Activated naive CD8-positive, alpha-beta T cell treated with anti-CD3 and anti-CD28 coated beads, Interleukin-2, amount 10 ng/mL, durations not matched to agents 7 days and 5 days (primary cell): ENCODE measurements around the gene GSTCD. TPM values are rescaled to one million over a fixed set of nuclear protein-coding genes. Genes with fewer than 3 reads are reported as not detected.
A peak's percentile ranks its signal among the peaks of the same experiment; 100 is the strongest.
"Not testable (repeated sequence)": the region's sequence is repeated elsewhere in the genome, so short reads cannot be mapped to it uniquely, and the experiment has no call there.

Experiments used
- ATAC-seq: fragments of 150-1000 bp; cut with Tn5 transposase; one replicate; pipeline ENCODE4 v1.10.0; 2021; ENCODE audit warnings: low read depth, moderate library complexity
- POLR2A ChIA-PET: fragments of 350-600 bp; sonication (Branson Sonifier 250); formaldehyde crosslinking; loops from one replicate; lab custom pipeline; 2021; ENCODE audit warnings: antibody characterized with exemption; lab: Charles Lee
- DNase-seq: peaks from one replicate; pipeline ENCODE4 v3.0.0; 2021
- H3K27ac Mint-ChIP-seq: one replicate; pipeline ENCODE4 v1.8.0; 2022; ENCODE audit warnings: mild to moderate bottlenecking, mixed read lengths
- H3K27me3 Mint-ChIP-seq: one replicate; pipeline ENCODE4 v1.8.0; 2022; ENCODE audit warnings: mild to moderate bottlenecking, moderate library complexity, mixed read lengths
- H3K36me3 Mint-ChIP-seq: one replicate; pipeline ENCODE4 v1.8.0; 2021; ENCODE audit warnings: mild to moderate bottlenecking, mixed read lengths
- H3K4me1 Mint-ChIP-seq: one replicate; pipeline ENCODE4 v1.8.0; 2021; ENCODE audit warnings: mixed read lengths
- H3K4me3 Mint-ChIP-seq: one replicate; pipeline ENCODE4 v1.8.0; 2022; ENCODE audit warnings: mild to moderate bottlenecking, moderate library complexity, mixed read lengths
- H3K9me3 Mint-ChIP-seq: one replicate; pipeline ENCODE4 v1.8.0; 2021; ENCODE audit warnings: mixed read lengths
- total RNA-seq, 2 experiments: library from RNA; stranded (reverse); gene quantifications; one replicate each; pipeline ENCODE4 v1.2.3, GENCODE V29; 2021

The GSTCD gene
- total RNA-seq, 2 experiments from 2014 or later = 10.4 to 11.2 TPM

GRCh38 chr4:105695832-105696231, 12.8 kb upstream of the GSTCD start:
- DNase-seq, ATAC-seq, H3K4me1 Mint-ChIP-seq, POLR2A ChIA-PET, H3K9me3 Mint-ChIP-seq, H3K4me3 Mint-ChIP-seq, H3K27me3 Mint-ChIP-seq, H3K27ac Mint-ChIP-seq: not testable (repeated sequence)
- peaks cover 12% of the 10 kb centered on the region for H3K36me3 Mint-ChIP-seq

- H3K36me3 Mint-ChIP-seq = peaks cover 6% of the 10 kb centered on the region
- no peak for ATAC-seq
Measured at GRCh38 chr4:105698607-105699006, 10.0 kb upstream of the GSTCD start.

GRCh38 chr4:105707782-105708180, 803 bp upstream of the GSTCD start:
- H3K36me3 Mint-ChIP-seq = peaks cover 6% of the 10 kb centered on the region
- H3K9me3 Mint-ChIP-seq = no peaks in the 10 kb centered on the region
- peaks cover 16% of the 10 kb centered on the region for H3K4me1 Mint-ChIP-seq
- H3K4me3 Mint-ChIP-seq = peak overlapping the region; percentile 98
- POLR2A ChIA-PET = interaction anchor here (1.7 kb wide), 1 partner anchor 8 kb away, joined by 5 read pairs; no protein-coding TSS in a partner anchor
- ATAC-seq (no peak), DNase-seq (no peak)
- H3K27me3 Mint-ChIP-seq = no peaks in the 10 kb centered on the region
- peak overlapping the region; percentile 91 for H3K27ac Mint-ChIP-seq

More at GRCh38 chr4:105698607-105699006, 10.0 kb upstream of the GSTCD start:
- Mint-ChIP-seq H3K27ac (no peak overlapping the region), H3K27me3 (no peaks in the 10 kb centered on the region), H3K4me1 (peaks cover 4% of the 10 kb centered on the region), H3K9me3 (no peaks in the 10 kb centered on the region), H3K4me3 (no peak overlapping the region)
- POLR2A ChIA-PET = interaction anchor here (0.7 to 1.9 kb wide), 2 partner anchors 10 to 757 kb away, joined by 3 to 5 read pairs; partner anchors contain the start of genes GSTCD and INTS12
- no peak for DNase-seq

GRCh38 chr4:105709081-105709450, 482 bp downstream of the GSTCD start:
- peak overlapping the region; percentile 98 for H3K4me3 Mint-ChIP-seq
- H3K27ac Mint-ChIP-seq = peak overlapping the region; percentile 87
- DNase-seq = no peak
- POLR2A ChIA-PET = interaction anchor here (1.7 kb wide), 1 partner anchor 9 kb away, joined by 5 read pairs; no protein-coding TSS in a partner anchor
- H3K27me3 Mint-ChIP-seq = no peaks in the 10 kb centered on the region
- ATAC-seq = peak; percentile 27
- H3K9me3 Mint-ChIP-seq = no peaks in the 10 kb centered on the region
- H3K36me3 Mint-ChIP-seq = peaks cover 6% of the 10 kb centered on the region
- peaks cover 17% of the 10 kb centered on the region for H3K4me1 Mint-ChIP-seq

GRCh38 chr4:105710012-105710600, 1.5 kb downstream of the GSTCD start:
- DNase-seq (no peak), ATAC-seq (no peak)
- Mint-ChIP-seq H3K4me1 (peaks cover 18% of the 10 kb centered on the region), H3K27me3 (no peaks in the 10 kb centered on the region), H3K27ac (no peak overlapping the region), H3K9me3 (no peaks in the 10 kb centered on the region), H3K4me3 (peak overlapping the region; percentile 98), H3K36me3 (peaks cover 6% of the 10 kb centered on the region)
- POLR2A ChIA-PET = no interaction called here

- POLR2A ChIA-PET = no interaction called here
- no peak overlapping the region for H3K27ac Mint-ChIP-seq
- H3K4me3 Mint-ChIP-seq = no peak overlapping the region
- peaks cover 4% of the 10 kb centered on the region for H3K36me3 Mint-ChIP-seq
- no peaks in the 10 kb centered on the region for H3K27me3 Mint-ChIP-seq
- DNase-seq = no peak
- peaks cover 16% of the 10 kb centered on the region for H3K4me1 Mint-ChIP-seq
- no peaks in the 10 kb centered on the region for H3K9me3 Mint-ChIP-seq
- no peak for ATAC-seq
Measured at GRCh38 chr4:105710678-105711077, 2.1 kb downstream of the GSTCD start.

- H3K9me3 Mint-ChIP-seq = no peaks in the 10 kb centered on the region
- no peak overlapping the region for H3K27ac Mint-ChIP-seq
- peaks cover 5% of the 10 kb centered on the region for H3K4me1 Mint-ChIP-seq
- H3K27me3 Mint-ChIP-seq = no peaks in the 10 kb centered on the region
- no peak for DNase-seq
- ATAC-seq = no peak
- no peak overlapping the region for H3K4me3 Mint-ChIP-seq
- POLR2A ChIA-PET = no interaction called here
- H3K36me3 Mint-ChIP-seq = no peaks in the 10 kb centered on the region
Measured at GRCh38 chr4:105712766-105713165, 4.2 kb downstream of the GSTCD start.

- POLR2A ChIA-PET = no interaction called here
Measured at GRCh38 chr4:105714071-105714521, 5.5 kb downstream of the GSTCD start.

GRCh38 chr4:105714932-105715331, 6.3 kb downstream of the GSTCD start:
- peaks cover 2% of the 10 kb centered on the region for H3K4me1 Mint-ChIP-seq
- no peak overlapping the region for H3K4me3 Mint-ChIP-seq
- DNase-seq = no peak
- H3K27me3 Mint-ChIP-seq = no peaks in the 10 kb centered on the region
- no peaks in the 10 kb centered on the region for H3K9me3 Mint-ChIP-seq
- H3K36me3 Mint-ChIP-seq = peaks cover 2% of the 10 kb centered on the region
- ATAC-seq = no peak
- POLR2A ChIA-PET = interaction anchor here (0.6 kb wide), 1 partner anchor 22 kb away, joined by 3 read pairs; no protein-coding TSS in a partner anchor
- no peak overlapping the region for H3K27ac Mint-ChIP-seq

More at GRCh38 chr4:105714071-105714521, 5.5 kb downstream of the GSTCD start:
- peaks cover 2% of the 10 kb centered on the region for H3K36me3 Mint-ChIP-seq
- no peaks in the 10 kb centered on the region for H3K27me3 Mint-ChIP-seq
- peaks cover 5% of the 10 kb centered on the region for H3K4me1 Mint-ChIP-seq
- H3K9me3 Mint-ChIP-seq = no peaks in the 10 kb centered on the region
- H3K4me3 Mint-ChIP-seq = no peak overlapping the region
- DNase-seq (no peak), ATAC-seq (no peak)
- no peak overlapping the region for H3K27ac Mint-ChIP-seq

- Mint-ChIP-seq H3K27me3 (no peaks in the 10 kb centered on the region), H3K36me3 (peaks cover 2% of the 10 kb centered on the region), H3K4me3 (no peak overlapping the region), H3K4me1 (peaks cover 2% of the 10 kb centered on the region), H3K9me3 (no peaks in the 10 kb centered on the region), H3K27ac (no peak overlapping the region)
- no peak for ATAC-seq
- POLR2A ChIA-PET = interaction anchor here (0.6 kb wide), 1 partner anchor 23 kb away, joined by 3 read pairs; no protein-coding TSS in a partner anchor
- no peak for DNase-seq
Measured at GRCh38 chr4:105715692-105716278, 7.2 kb downstream of the GSTCD start.

GRCh38 chr4:105719204-105719603, 10.6 kb downstream of the GSTCD start:
- Mint-ChIP-seq H3K27me3 (no peaks in the 10 kb centered on the region), H3K27ac (no peak overlapping the region), H3K4me1 (no peaks in the 10 kb centered on the region), H3K4me3 (no peak overlapping the region), H3K9me3 (no peaks in the 10 kb centered on the region), H3K36me3 (peaks cover 6% of the 10 kb centered on the region)
- POLR2A ChIA-PET = no interaction called here
- DNase-seq = no peak
- ATAC-seq = no peak

GRCh38 chr4:105725623-105726022, 17.0 kb downstream of the GSTCD start:
- Mint-ChIP-seq H3K4me3 (no peak overlapping the region), H3K9me3 (peaks cover 5% of the 10 kb centered on the region), H3K27me3 (no peaks in the 10 kb centered on the region), H3K36me3 (peaks cover 29% of the 10 kb centered on the region), H3K4me1 (no peaks in the 10 kb centered on the region), H3K27ac (no peak overlapping the region)
- ATAC-seq = no peak
- POLR2A ChIA-PET = no interaction called here
- DNase-seq = no peak

GRCh38 chr4:105729895-105730294, 21.3 kb downstream of the GSTCD start:
- POLR2A ChIA-PET, H3K27ac Mint-ChIP-seq, DNase-seq, ATAC-seq, H3K4me1 Mint-ChIP-seq, H3K27me3 Mint-ChIP-seq, H3K4me3 Mint-ChIP-seq: not testable (repeated sequence)
- peaks cover 62% of the 10 kb centered on the region for H3K36me3 Mint-ChIP-seq
- H3K9me3 Mint-ChIP-seq = peaks cover 21% of the 10 kb centered on the region

- H3K4me3 Mint-ChIP-seq, DNase-seq, H3K27ac Mint-ChIP-seq, ATAC-seq, POLR2A ChIA-PET, H3K4me1 Mint-ChIP-seq, H3K27me3 Mint-ChIP-seq: not testable (repeated sequence)
- H3K9me3 Mint-ChIP-seq = peaks cover 29% of the 10 kb centered on the region
- H3K36me3 Mint-ChIP-seq = peaks cover 82% of the 10 kb centered on the region
Measured at GRCh38 chr4:105735217-105735616, 26.6 kb downstream of the GSTCD start.
